Neuronal stem cell (in vitro differentiated cells): ENCODE measurements around the gene DSE.
A peak's percentile ranks its signal among the peaks of the same experiment; 100 is the strongest.

Experiments used
- DNase-seq: peaks from one replicate; pipeline ENCODE4 v3.0.0-alpha.2; 2013; ENCODE audit warnings: low spot score
- H2AFZ ChIP-seq: one replicate; pipeline ENCODE4 v1.6.1; 2013; ENCODE audit warnings: mild to moderate bottlenecking, low read length, inconsistent platforms
- H2AK5ac ChIP-seq: 2 replicates; pipeline ENCODE4 v1.6.1; 2013; ENCODE audit warnings: low read depth, mild to moderate bottlenecking, inconsistent platforms, low read length, moderate library complexity, mixed read lengths
- H2BK120ac ChIP-seq: 2 replicates; pipeline ENCODE4 v1.6.1; 2013; ENCODE audit warnings: low read depth, mild to moderate bottlenecking, inconsistent platforms, low read length, moderate library complexity, mixed read lengths
- H2BK12ac ChIP-seq: one replicate; pipeline ENCODE4 v1.6.1; 2013; ENCODE audit warnings: low read length, inconsistent platforms
- H2BK15ac ChIP-seq: 2 replicates; pipeline ENCODE4 v1.6.1; 2013; ENCODE audit warnings: mild to moderate bottlenecking, low read length, inconsistent platforms, mixed read lengths
- H2BK5ac ChIP-seq: one replicate; pipeline ENCODE4 v1.6.1; 2013; ENCODE audit warnings: inconsistent platforms, mild to moderate bottlenecking, low read length, moderate library complexity
- H3K14ac ChIP-seq: one replicate; pipeline ENCODE4 v1.6.1; 2013; ENCODE audit warnings: low read length, inconsistent platforms
- H3K18ac ChIP-seq: 2 replicates; pipeline ENCODE4 v1.6.1; 2013; ENCODE audit warnings: low read length, inconsistent platforms
- H3K23ac ChIP-seq: 2 replicates; pipeline ENCODE4 v1.6.1; 2013; ENCODE audit warnings: low read depth, mild to moderate bottlenecking, mixed read lengths, low read length, inconsistent platforms; ENCODE audit not compliant: poor library complexity
- H3K27ac ChIP-seq: replicated peaks from 3 replicates; pipeline ENCODE4 v1.5.1; 2013; ENCODE audit warnings: low read length, inconsistent platforms
- H3K27me3 ChIP-seq, 3 experiments: 2 replicates each; pipeline ENCODE4 v1.6.1; 2013; ENCODE audit warnings: low read length in 3 of 3, mild to moderate bottlenecking in 2 of 3, inconsistent platforms in 1 of 3, low read depth in 1 of 3, mixed read lengths in 1 of 3, moderate library complexity in 1 of 3; ENCODE audit not compliant: control insufficient read depth in 3 of 3, insufficient read depth in 3 of 3
- H3K36me3 ChIP-seq, 2 donors: replicated peaks in 1 of 2; 2 replicates each; pipeline ENCODE4 v1.6.1; 2013; ENCODE audit warnings: low read length in 2 of 2; ENCODE audit not compliant: control insufficient read depth in 2 of 2, insufficient read depth in 2 of 2
- H3K4ac ChIP-seq: 2 replicates; pipeline ENCODE4 v1.6.1; 2013; ENCODE audit warnings: inconsistent platforms, mild to moderate bottlenecking, low read length, moderate library complexity
- H3K4me1 ChIP-seq, 2 donors: 1 replicate in 1 of 2; 2 replicates in 1 of 2; pipeline ENCODE4 v1.6.1; 2013; ENCODE audit warnings: low read length in 2 of 2, low read depth in 1 of 2; ENCODE audit not compliant: control insufficient read depth in 2 of 2, insufficient read depth in 1 of 2
- H3K4me2 ChIP-seq: one replicate; pipeline ENCODE4 v1.6.1; 2013; ENCODE audit warnings: mild to moderate bottlenecking, low read length, inconsistent platforms; ENCODE audit not compliant: insufficient read depth, poor library complexity, severe bottlenecking
- H3K4me3 ChIP-seq, 2 donors: 2 replicates each; pipeline ENCODE4 v1.5.1; 2013; ENCODE audit warnings: low read length in 2 of 2, mild to moderate bottlenecking in 2 of 2, inconsistent platforms in 1 of 2, moderate library complexity in 1 of 2
- H3K79me1 ChIP-seq: one replicate; pipeline ENCODE4 v1.6.1; 2013; ENCODE audit warnings: low read depth, mild to moderate bottlenecking, inconsistent platforms, low read length, moderate library complexity
- H3K9ac ChIP-seq: one replicate; pipeline ENCODE4 v1.6.1; 2013; ENCODE audit warnings: mild to moderate bottlenecking, low read depth, low read length, inconsistent platforms; ENCODE audit not compliant: poor library complexity
- H3K9me3 ChIP-seq, 2 donors: replicated peaks in 1 of 2; 2 replicates each; pipeline versions ENCODE3 to v1.6.1; 2013; ENCODE audit warnings: low read length in 2 of 2, mild to moderate bottlenecking in 2 of 2, inconsistent platforms in 1 of 2, low read depth in 1 of 2, mixed read lengths in 1 of 2, moderate library complexity in 1 of 2; ENCODE audit not compliant: control insufficient read depth in 2 of 2, insufficient read depth in 1 of 2
- H4K8ac ChIP-seq: one replicate; pipeline ENCODE4 v1.6.1; 2013; ENCODE audit warnings: low read depth, mild to moderate bottlenecking, inconsistent platforms, low read length, moderate library complexity
- H4K91ac ChIP-seq: one replicate; pipeline ENCODE4 v1.6.1; 2013; ENCODE audit warnings: low read length, low read depth, mild to moderate bottlenecking, inconsistent platforms; ENCODE audit not compliant: poor library complexity
- WGBS, 2 donors: extraction: QIAGEN DNeasy Blood & Tissue Kit; methylation state at CpG; one replicate each; pipeline ENCODE4 v1.1.7; 2013; ENCODE audit warnings: missing lambda C conversion rate in 2 of 2, mixed read lengths in 1 of 2; ENCODE audit not compliant: insufficient read length in 2 of 2, insufficient replicate concordance in 1 of 2; ENCODE audit errors: extremely low coverage in 2 of 2; 5-methylcytosine and 5-hydroxymethylcytosine counted together

Gene DSE

GRCh38 chr6:116392132-116393013 lies 21.6 kb downstream of the DSE start:
- Histone ChIP-seq H2BK120ac (no peak overlapping the region), H2AK5ac (no peak overlapping the region), H3K4me3 (peak overlapping the region in 1 of 2 donors; percentile 30), H3K36me3 (no peaks in the 10 kb centered on the region), H3K18ac (no peak overlapping the region), H4K8ac (no peak overlapping the region), H3K14ac (no peak overlapping the region), H3K27me3 (no peaks in the 10 kb centered on the region), H2AFZ (no peak overlapping the region), H4K91ac (no peak overlapping the region), H3K4ac (no peak overlapping the region), H2BK15ac (no peak overlapping the region), H3K27ac (no peak overlapping the region), H3K23ac (no peak overlapping the region), H3K9me3 (peaks cover 0 to 2% of the 10 kb centered on the region in 2 donors), H2BK5ac (no peak overlapping the region), H3K9ac (no peak overlapping the region), H3K4me2 (no peak overlapping the region), H3K79me1 (no peaks in the 10 kb centered on the region), H2BK12ac (no peak overlapping the region), H3K4me1 (peaks cover under 1 to 1% of the 10 kb centered on the region in 2 donors)
- no CpG with 5 or more reads among the region's 10 CpGs for WGBS, 2 donors
- DNase-seq: no peak

GRCh38 chr6:116393430-116393829 lies 22.7 kb downstream of the DSE start:
- H3K79me1 ChIP-seq: no peaks in the 10 kb centered on the region
- no peak overlapping the region for H3K9ac ChIP-seq
- no peak overlapping the region for H2BK5ac ChIP-seq
- H3K4me1 ChIP-seq: peaks cover 2 to 12% of the 10 kb centered on the region in 2 donors
- H3K4ac ChIP-seq: no peak overlapping the region
- no peak overlapping the region for H2AFZ ChIP-seq
- no peak overlapping the region for H3K4me3 ChIP-seq
- H2BK15ac ChIP-seq: no peak overlapping the region
- no peaks in the 10 kb centered on the region for H3K27me3 ChIP-seq
- no peak overlapping the region for H2AK5ac ChIP-seq
- no peak overlapping the region for H4K91ac ChIP-seq
- H3K4me2 ChIP-seq: no peak overlapping the region
- no peaks in the 10 kb centered on the region for H3K36me3 ChIP-seq
- no peak overlapping the region for H3K18ac ChIP-seq
- no peak overlapping the region for H3K23ac ChIP-seq
- DNase-seq: no peak
- no peak overlapping the region for H2BK120ac ChIP-seq
- H3K14ac ChIP-seq: no peak overlapping the region
- no peak overlapping the region for H3K27ac ChIP-seq
- H3K9me3 ChIP-seq: peaks cover 0 to 2% of the 10 kb centered on the region in 2 donors
- WGBS, 2 donors: no CpG with 5 or more reads among the region's 1 CpG
- no peak overlapping the region for H2BK12ac ChIP-seq
- no peak overlapping the region for H4K8ac ChIP-seq

GRCh38 chr6:116395647-116396046 lies 24.9 kb downstream of the DSE start:
- peaks cover 6 to 14% of the 10 kb centered on the region in 2 donors for H3K4me1 ChIP-seq
- WGBS, 2 donors: no CpG with 5 or more reads among the region's 3 CpGs
- H3K14ac ChIP-seq: no peak overlapping the region
- H3K9me3 ChIP-seq: peaks cover 0 to 2% of the 10 kb centered on the region in 2 donors
- no peak overlapping the region for H4K8ac ChIP-seq
- no peak overlapping the region for H3K4me3 ChIP-seq
- peaks cover 0 to 15% of the 10 kb centered on the region in 2 donors for H3K36me3 ChIP-seq
- no peak overlapping the region for H2BK12ac ChIP-seq
- no peak overlapping the region for H3K18ac ChIP-seq
- H2BK120ac ChIP-seq: no peak overlapping the region
- H3K4me2 ChIP-seq: no peak overlapping the region
- no peaks in the 10 kb centered on the region for H3K79me1 ChIP-seq
- no peak overlapping the region for H3K4ac ChIP-seq
- H2BK5ac ChIP-seq: no peak overlapping the region
- H2BK15ac ChIP-seq: no peak overlapping the region
- H3K27me3 ChIP-seq: no peaks in the 10 kb centered on the region
- H3K27ac ChIP-seq: no peak overlapping the region
- H2AFZ ChIP-seq: no peak overlapping the region
- H3K9ac ChIP-seq: no peak overlapping the region
- no peak overlapping the region for H4K91ac ChIP-seq
- H2AK5ac ChIP-seq: no peak overlapping the region
- no peak for DNase-seq
- no peak overlapping the region for H3K23ac ChIP-seq

- no peak overlapping the region for H3K4ac ChIP-seq
- WGBS, 2 donors: no CpG with 5 or more reads among the region's 5 CpGs
Observed at GRCh38 chr6:116396441-116396840, 25.7 kb downstream of the DSE start.

More at GRCh38 chr6:116396441-116396840, 25.7 kb downstream of the DSE start:
- H3K18ac ChIP-seq: no peak overlapping the region
- H3K79me1 ChIP-seq: no peaks in the 10 kb centered on the region
- no peak overlapping the region for H4K8ac ChIP-seq
- no peak overlapping the region for H2BK12ac ChIP-seq
- H3K14ac ChIP-seq: no peak overlapping the region
- H3K27ac ChIP-seq: no peak overlapping the region
- no peaks in the 10 kb centered on the region for H3K27me3 ChIP-seq
- no peak overlapping the region for H3K4me3 ChIP-seq
- no peak overlapping the region for H2BK5ac ChIP-seq
- no peak overlapping the region for H2BK15ac ChIP-seq
- no peak overlapping the region for H2AK5ac ChIP-seq
- H3K9me3 ChIP-seq: peaks cover 0 to 2% of the 10 kb centered on the region in 2 donors
- H4K91ac ChIP-seq: no peak overlapping the region
- peaks cover 6 to 14% of the 10 kb centered on the region in 2 donors for H3K4me1 ChIP-seq
- no peak overlapping the region for H2AFZ ChIP-seq
- DNase-seq: no peak
- H3K36me3 ChIP-seq: peaks cover 0 to 21% of the 10 kb centered on the region in 2 donors
- H2BK120ac ChIP-seq: no peak overlapping the region
- no peak overlapping the region for H3K9ac ChIP-seq
- H3K23ac ChIP-seq: no peak overlapping the region
- H3K4me2 ChIP-seq: no peak overlapping the region
